H1 (cell line): ENCODE measurements around the gene ZCCHC17.

ENCODE experiments used
- ASH2L ChIP-seq: fragments of 200-600, 300-600 bp; sonication (generic); IDR thresholded peaks from one replicate; pipeline ENCODE4 v1.7.1; 2017; ENCODE audit warnings: low read length
- ATF2 ChIP-seq: IDR thresholded peaks from 2 replicates; pipeline ENCODE4 v1.6.1; 2012; ENCODE audit warnings: low read length, inconsistent platforms
- CHD1 ChIP-seq: IDR thresholded peaks from 2 replicates; pipeline ENCODE4 v1.6.1; 2012; ENCODE audit warnings: low read depth, low read length, improper control_type of control experiment
- CTCF ChIP-seq, 3 experiments: IDR thresholded peaks; 1 replicate in 2 of 3; 2 replicates in 1 of 3; pipeline versions ENCODE4 v1.5.1 to v1.6.1; 2011; ENCODE audit warnings: low read length in 3 of 3, mild to moderate bottlenecking in 3 of 3, inconsistent platforms in 2 of 3, low read depth in 1 of 3, moderate library complexity in 1 of 3; ENCODE audit not compliant: insufficient read depth in 1 of 3; ENCODE audit errors: control extremely low read depth in 1 of 3
- EP300 ChIP-seq, 2 experiments: IDR thresholded peaks; 1 replicate in 1 of 2; 2 replicates in 1 of 2; pipeline ENCODE4 v1.6.1; 2011 to 2012; ENCODE audit warnings: low read depth in 2 of 2, low read length in 2 of 2, mild to moderate bottlenecking in 2 of 2, borderline replicate concordance in 1 of 2, inconsistent platforms in 1 of 2, moderate library complexity in 1 of 2
- HDAC2 ChIP-seq, 2 experiments: fragments of 300-600 bp in 1 of 2; sonication (generic) in 1 of 2; IDR thresholded peaks; 2 replicates each; pipeline ENCODE4 v1.6.1; 2011 to 2012; ENCODE audit warnings: low read depth in 2 of 2, low read length in 2 of 2, mild to moderate bottlenecking in 2 of 2, moderate library complexity in 2 of 2, borderline replicate concordance in 1 of 2, inconsistent platforms in 1 of 2
- JUND ChIP-seq: IDR thresholded peaks from 2 replicates; pipeline ENCODE4 v1.6.1; 2011; ENCODE audit warnings: mild to moderate bottlenecking, improper control_type of control experiment, low read length
- MAX ChIP-seq: IDR thresholded peaks from 2 replicates; pipeline ENCODE4 v1.6.1; 2012; ENCODE audit warnings: inconsistent platforms
- POLR2A ChIP-seq, 2 experiments: IDR thresholded peaks; 1 replicate in 1 of 2; 2 replicates in 1 of 2; pipeline ENCODE4 v1.6.1; 2011; ENCODE audit warnings: low read depth in 2 of 2, low read length in 2 of 2, mild to moderate bottlenecking in 2 of 2; ENCODE audit errors: control extremely low read depth in 1 of 2
- SIN3A ChIP-seq, 2 experiments: IDR thresholded peaks in 1 of 2; conservative IDR thresholded peaks in 1 of 2; 2 replicates each; pipeline ENCODE4 v1.6.1; 2011 to 2012; ENCODE audit warnings: low read length in 2 of 2, improper control_type of control experiment in 1 of 2, low read depth in 1 of 2, mild to moderate bottlenecking in 1 of 2
- SRF ChIP-seq: IDR thresholded peaks from 2 replicates; pipeline ENCODE4 v1.6.1; 2011; ENCODE audit warnings: mild to moderate bottlenecking, low read depth, low read length, moderate library complexity
- SUZ12 ChIP-seq: fragments of 200-600 bp; sonication (generic); IDR thresholded peaks from 2 replicates; pipeline ENCODE4 v1.6.1; 2012; ENCODE audit warnings: mild to moderate bottlenecking, inconsistent platforms, low read length, moderate library complexity, mixed read lengths
- USF2 ChIP-seq: IDR thresholded peaks from 2 replicates; pipeline ENCODE4 v1.6.1; 2011; ENCODE audit warnings: low read length, improper control_type of control experiment
- ZNF274 ChIP-seq: IDR thresholded peaks from 2 replicates; pipeline ENCODE4 v1.7.0; 2012; ENCODE audit warnings: low read length, borderline replicate concordance; ENCODE audit errors: extremely low read depth

- TF ChIP-seq CTCF (IDR thresholded peaks at IDR 0.05; ENCODE audit: control extremely low read depth in 1 of 3, insufficient read depth in 1 of 3, low read depth in 1 of 3, low read length in 3 of 3) (no peak), ASH2L (no peak), SUZ12 (no peak), CHD1 (no peak), MAX (no peak), USF2 (no peak), EP300 (IDR thresholded peaks at IDR 0.05; ENCODE audit: borderline replicate concordance in 1 of 2, low read depth in 2 of 2, low read length in 2 of 2) (no peak), POLR2A (IDR thresholded peaks at IDR 0.05; ENCODE audit: control extremely low read depth in 1 of 2, low read depth in 2 of 2, low read length in 2 of 2) (no peak), ZNF274 (no peak), SIN3A (conservative IDR thresholded peaks at IDR 0.05 in 1 of 2, IDR thresholded peaks at IDR 0.05 in 1 of 2; ENCODE audit: low read depth in 1 of 2, low read length in 2 of 2) (no peak), ATF2 (no peak), SRF (no peak), JUND (no peak), HDAC2 (IDR thresholded peaks at IDR 0.05; ENCODE audit: borderline replicate concordance in 1 of 2, low read depth in 2 of 2, low read length in 2 of 2) (no peak)
These were observed 30.5 kb downstream of the ZCCHC17 start for GRCh38 chr1:31327381-31327780.
